HepG2 (cell line): Measurements from ENCODE around the gene GLIS2. TPM values are rescaled to one million over a fixed set of nuclear protein-coding genes. Genes with fewer than 3 reads are reported as not detected.

Experiments
- BRCA1 ChIP-seq: sonication (generic); formaldehyde crosslinking; IDR thresholded peaks from 2 replicates; pipeline ENCODE4 v1.4.0; 2020; ENCODE audit warnings: missing genetic modification reagents
- ETV5 ChIP-seq: IDR thresholded peaks from 2 replicates; pipeline ENCODE4 v1.6.1; 2018; ENCODE audit warnings: missing biosample characterization, missing genetic modification reagents, inconsistent platforms, borderline replicate concordance
- FOXK2 ChIP-seq: fragments of 450-650 bp; IDR thresholded peaks from 2 replicates; pipeline ENCODE4 v1.6.1; 2016
- HBP1 ChIP-seq: IDR thresholded peaks from 2 replicates; pipeline ENCODE4 v1.6.1; 2016; ENCODE audit warnings: low read depth, control low read depth
- MIER2 ChIP-seq: IDR thresholded peaks from 2 replicates; pipeline ENCODE4 v1.6.1; 2016; ENCODE audit warnings: missing biosample characterization, missing genetic modification reagents
- NONO ChIP-seq, 2 experiments: fragments of 450-650 bp in 1 of 2; sonication (generic) in 1 of 2; formaldehyde crosslinking in 1 of 2; IDR thresholded peaks in 1 of 2; conservative IDR thresholded peaks in 1 of 2; 2 replicates each; pipeline versions ENCODE4 v1.6.1 to v1.8.0; 2017 to 2022; ENCODE audit warnings: mild to moderate bottlenecking in 1 of 2, missing genetic modification reagents in 1 of 2, moderate library complexity in 1 of 2
- PHF21A ChIP-seq: sonication (generic); formaldehyde crosslinking; IDR thresholded peaks from 2 replicates; pipeline ENCODE4 v1.5.0; 2020; ENCODE audit warnings: mild to moderate bottlenecking, missing genetic modification reagents
- RAD51 ChIP-seq: fragments of 450-650 bp; IDR thresholded peaks from 2 replicates; pipeline ENCODE4 v1.6.1; 2016; ENCODE audit warnings: borderline replicate concordance
- SALL1 ChIP-seq: sonication (generic); formaldehyde crosslinking; IDR thresholded peaks from 2 replicates; pipeline ENCODE4 v1.8.0; 2022; ENCODE audit warnings: mild to moderate bottlenecking, missing genetic modification reagents
- SAP130 ChIP-seq: IDR thresholded peaks from 2 replicates; pipeline ENCODE4 v1.6.1; 2016; ENCODE audit warnings: low read depth
- TARDBP ChIP-seq: sonication (generic); formaldehyde crosslinking; IDR thresholded peaks from 2 replicates; pipeline ENCODE4 v1.8.0; 2022; ENCODE audit warnings: mild to moderate bottlenecking, missing genetic modification reagents
- ZBTB46 ChIP-seq: sonication (generic); formaldehyde crosslinking; IDR thresholded peaks from 2 replicates; pipeline ENCODE4 v1.4.0; 2020; ENCODE audit warnings: mild to moderate bottlenecking, missing genetic modification reagents, borderline replicate concordance
- ZHX1 ChIP-seq: sonication (generic); formaldehyde crosslinking; IDR thresholded peaks from 2 replicates; pipeline ENCODE4 v1.8.1; 2022; ENCODE audit warnings: low read depth, mild to moderate bottlenecking, missing genetic modification reagents
- ZIK1 ChIP-seq: sonication (generic); formaldehyde crosslinking; IDR thresholded peaks from 2 replicates; pipeline ENCODE4 v1.5.0; 2020; ENCODE audit warnings: mild to moderate bottlenecking, low read depth, missing genetic modification reagents, borderline replicate concordance
- ZKSCAN8 ChIP-seq: IDR thresholded peaks from 2 replicates; pipeline ENCODE4 v1.6.1; 2016; ENCODE audit warnings: borderline replicate concordance, missing genetic modification reagents, missing compliant biosample characterization
- ZNF296 ChIP-seq: sonication (generic); formaldehyde crosslinking; conservative IDR thresholded peaks from 2 replicates; pipeline ENCODE4 v1.5.0; 2020; ENCODE audit warnings: mild to moderate bottlenecking, missing genetic modification reagents
- ZNF343 ChIP-seq: sonication (generic); formaldehyde crosslinking; IDR thresholded peaks from 2 replicates; pipeline ENCODE4 v1.4.0; 2020; ENCODE audit warnings: mild to moderate bottlenecking, missing genetic modification reagents
- ZNF546 ChIP-seq: sonication (generic); formaldehyde crosslinking; conservative IDR thresholded peaks from 2 replicates; pipeline ENCODE4 v1.8.1; 2023; ENCODE audit warnings: mild to moderate bottlenecking, missing genetic modification reagents
- ZNF605 ChIP-seq: sonication (generic); formaldehyde crosslinking; IDR thresholded peaks from 2 replicates; pipeline ENCODE4 v1.8.0; 2022; ENCODE audit warnings: mild to moderate bottlenecking, missing genetic modification reagents
- ZNF749 ChIP-seq: sonication (generic); formaldehyde crosslinking; IDR thresholded peaks from 2 replicates; pipeline ENCODE4 v1.8.0; 2022; ENCODE audit warnings: mild to moderate bottlenecking, missing genetic modification reagents, moderate library complexity, borderline replicate concordance
- ZNF891 ChIP-seq: sonication (generic); formaldehyde crosslinking; IDR thresholded peaks from 2 replicates; pipeline ENCODE4 v1.5.0; 2020; ENCODE audit warnings: mild to moderate bottlenecking, missing genetic modification reagents
- polyA plus RNA-seq, 8 experiments: library from polyadenylated mRNA; depleted of rRNA in 3 of 8; stranded (reverse) in 7 of 8; unstranded in 1 of 8; fragments of >200 nt; fragmentation: Illumina TruSeq in 4 of 8; extraction: Trizol in 4 of 8; gene quantifications; 2 replicates each; pipeline versions ENCODE4 v1.2.1 to v1.2.3, GENCODE V29; 2011 to 2016; ENCODE audit warnings: low read depth in 4 of 8, missing spikeins in 1 of 8, mixed read lengths in 1 of 8; ENCODE audit not compliant: insufficient read depth in 1 of 8
- total RNA-seq, 5 experiments: library from RNA; depleted of rRNA; stranded (reverse); fragments of >200 nt; fragmentation: Illumina TruSeq; extraction: Trizol; gene quantifications; 2 replicates each; pipeline ENCODE4 v1.2.3, GENCODE V29; 2016; ENCODE audit warnings: low read depth in 1 of 5
- TF ChIP-seq, protein P1 (sequence below): sonication (generic); formaldehyde crosslinking; IDR thresholded peaks from 2 replicates; pipeline ENCODE4 v1.8.1; 2022; ENCODE audit warnings: mild to moderate bottlenecking, missing genetic modification reagents

GLIS2 gene
- total and polyA plus RNA-seq, 2 of the 13 experiments (the other 11 are each of a cell fraction or from before 2014, with no cell fraction given): 0.28 to 0.29 TPM

DNA sequence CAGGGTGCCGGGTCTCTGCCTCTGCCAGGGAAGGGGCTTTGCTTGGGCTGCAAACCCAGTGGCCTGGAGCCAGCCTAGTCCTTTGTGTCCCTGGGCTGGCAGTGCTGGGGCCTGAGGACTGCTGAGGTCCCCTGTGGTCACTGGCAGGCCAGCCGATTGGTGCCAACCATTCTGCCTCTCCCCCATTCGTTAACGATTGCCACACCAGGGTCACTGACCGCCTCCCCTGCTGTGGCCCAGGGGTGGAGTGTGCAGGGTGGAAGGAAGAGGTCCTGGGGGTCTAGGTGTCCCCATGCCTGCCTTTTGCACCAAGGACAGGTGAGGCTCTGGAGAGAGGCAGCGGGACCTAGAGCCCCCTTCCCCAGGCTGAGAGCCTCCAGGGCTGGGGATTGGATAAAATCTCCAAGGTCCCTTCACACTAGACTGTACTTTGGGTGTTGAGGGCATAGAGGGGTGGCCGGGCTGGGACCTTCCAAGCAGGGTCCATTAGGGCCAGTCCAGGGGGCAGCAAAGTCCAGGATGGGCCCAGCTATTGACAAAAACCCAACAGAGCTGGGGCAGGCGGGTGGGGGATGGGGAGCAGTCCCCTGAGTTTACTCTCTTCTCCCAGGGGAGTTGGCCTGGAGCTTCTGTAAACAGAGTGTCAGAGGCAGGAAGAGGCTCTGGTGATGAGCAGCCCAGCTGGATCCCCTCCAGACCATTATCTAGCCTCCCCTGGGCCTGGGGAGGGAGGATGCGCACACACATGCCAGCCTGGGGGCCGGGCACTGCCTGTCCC is 56.9 kb downstream of the GLIS2 start (continued):
- peak; percentile 87 for TF ChIP-seq ZNF749 (CRISPR knock-in tag)
- peak; percentile 84 for TF ChIP-seq TARDBP
- peak; percentile 68; the same call in 1 of the 2 replicates for TF ChIP-seq ZNF605 (CRISPR knock-in tag)
- TF ChIP-seq ZNF546 (CRISPR knock-in tag): 0 out of 2 replicates have a peak, but pooled peaks have one; percentile 38
- peak; percentile 94 for TF ChIP-seq ZNF296 (CRISPR knock-in tag)
- TF ChIP-seq ETV5 (CRISPR knock-in tag): peak; percentile 52; the same call in 1 of the 2 replicates
- TF ChIP-seq, protein P1, sequence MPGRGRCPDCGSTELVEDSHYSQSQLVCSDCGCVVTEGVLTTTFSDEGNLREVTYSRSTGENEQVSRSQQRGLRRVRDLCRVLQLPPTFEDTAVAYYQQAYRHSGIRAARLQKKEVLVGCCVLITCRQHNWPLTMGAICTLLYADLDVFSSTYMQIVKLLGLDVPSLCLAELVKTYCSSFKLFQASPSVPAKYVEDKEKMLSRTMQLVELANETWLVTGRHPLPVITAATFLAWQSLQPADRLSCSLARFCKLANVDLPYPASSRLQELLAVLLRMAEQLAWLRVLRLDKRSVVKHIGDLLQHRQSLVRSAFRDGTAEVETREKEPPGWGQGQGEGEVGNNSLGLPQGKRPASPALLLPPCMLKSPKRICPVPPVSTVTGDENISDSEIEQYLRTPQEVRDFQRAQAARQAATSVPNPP (CRISPR knock-in tag): 0 out of 2 replicates have a peak, but pooled peaks have one; percentile 51
- TF ChIP-seq RAD51: no peak
- no peak for TF ChIP-seq NONO (IDR thresholded peaks at IDR 0.05)
- TF ChIP-seq NONO (CRISPR knock-in tag; conservative IDR thresholded peaks at IDR 0.05): peak; percentile 72
- peak; percentile 81 for TF ChIP-seq SAP130
- peak; percentile 30; the same call in 1 of the 2 replicates for TF ChIP-seq ZIK1 (CRISPR knock-in tag)
- peak; percentile 71; the same call in 1 of the 2 replicates for TF ChIP-seq ZHX1 (CRISPR knock-in tag)
- TF ChIP-seq ZKSCAN8: peak; percentile 22; the same call in 1 of the 2 replicates
- peak; percentile 57; the same call in 1 of the 2 replicates for TF ChIP-seq ZNF891 (CRISPR knock-in tag)
- TF ChIP-seq BRCA1 (CRISPR knock-in tag): 0 out of 2 replicates have a peak, but pooled peaks have one; percentile 24
- TF ChIP-seq SALL1: peak; percentile 76
- peak; percentile 40; the same call in 1 of the 2 replicates for TF ChIP-seq MIER2 (CRISPR knock-in tag)
- TF ChIP-seq PHF21A (CRISPR knock-in tag): peak; percentile 98
- peak; percentile 89; the same call in 1 of the 2 replicates for TF ChIP-seq ZBTB46 (CRISPR knock-in tag)
- TF ChIP-seq FOXK2: peak; percentile 57; the same call in 1 of the 2 replicates
- TF ChIP-seq ZNF343 (CRISPR knock-in tag): peak; percentile 86
- 0 out of 2 replicates have a peak, but pooled peaks have one; percentile 42 for TF ChIP-seq HBP1 (CRISPR knock-in tag)
